K562 (cell line): ENCODE data around the gene GPR85. TPM values are rescaled to one million over a fixed set of nuclear protein-coding genes. Genes with fewer than 3 reads are reported as not detected.

Experiments
- CEBPG ChIP-seq, 3 experiments: fragments of 200-800 bp in 1 of 3; sonication (Bioruptor generic) in 1 of 3; sonication (generic) in 1 of 3; formaldehyde crosslinking in 1 of 3; IDR thresholded peaks in 2 of 3; conservative IDR thresholded peaks in 1 of 3; 2 replicates each; pipeline versions ENCODE4 v1.6.1 to v1.8.0; 2016 to 2022; ENCODE audit warnings: missing compliant biosample characterization in 2 of 3, missing genetic modification characterization in 2 of 3, mild to moderate bottlenecking in 1 of 3, missing genetic modification reagents in 1 of 3
- ELF1 ChIP-seq: fragments of 200-800 bp; sonication (Bioruptor generic); IDR thresholded peaks from 2 replicates; pipeline ENCODE4 v1.6.1; 2016; ENCODE audit warnings: missing genetic modification characterization, missing compliant biosample characterization
- EWSR1 ChIP-seq: fragments of 450-650 bp; IDR thresholded peaks from 2 replicates; pipeline ENCODE4 v1.6.1; 2018; ENCODE audit warnings: borderline replicate concordance, mild to moderate bottlenecking, low read depth, moderate library complexity; ENCODE audit not compliant: partially characterized antibody
- GTF2A2 ChIP-seq: IDR thresholded peaks from 2 replicates; pipeline ENCODE4 v1.6.1; 2016; ENCODE audit warnings: mild to moderate bottlenecking, missing genetic modification characterization, missing compliant biosample characterization
- HNRNPUL1 ChIP-seq: fragments of 200-400 bp; formaldehyde crosslinking; IDR thresholded peaks from 2 replicates; pipeline ENCODE4 v1.6.1; 2017; ENCODE audit warnings: low read length
- MEF2A ChIP-seq: IDR thresholded peaks from 2 replicates; pipeline ENCODE4 v1.6.1; 2011; ENCODE audit warnings: low read depth, mild to moderate bottlenecking, low read length, moderate library complexity; ENCODE audit not compliant: control insufficient read depth
- MXI1 ChIP-seq: IDR thresholded peaks from 2 replicates; pipeline ENCODE4 v1.6.1; 2011; ENCODE audit warnings: low read depth, mild to moderate bottlenecking, improper control_type of control experiment, low read length
- NFXL1 ChIP-seq: fragments of 450-650 bp; formaldehyde crosslinking; IDR thresholded peaks from 2 replicates; pipeline ENCODE4 v1.4.0; 2021; ENCODE audit warnings: mild to moderate bottlenecking
- PRPF4 ChIP-seq: fragments of 200-400 bp; formaldehyde crosslinking; IDR thresholded peaks from one replicate; pipeline ENCODE4 v1.6.1; 2017; ENCODE audit warnings: low read length, low read depth, mild to moderate bottlenecking; ENCODE audit not compliant: insufficient read depth, poor library complexity, severe bottlenecking
- SETDB1 ChIP-seq: IDR thresholded peaks from one replicate; pipeline ENCODE4 v1.6.1; 2012; ENCODE audit warnings: low read length, control low read depth, inconsistent platforms
- TRIM28 ChIP-seq: fragments of 450-650 bp; IDR thresholded peaks from 2 replicates; pipeline ENCODE4 v1.6.1; 2017
- polyA plus RNA-seq, 8 experiments: library from polyadenylated mRNA; depleted of rRNA in 4 of 8; stranded (reverse) in 5 of 8; unstranded in 3 of 8; fragments of >200 nt; fragmentation: Nextera tagmentation in 2 of 8; fragmentation: Illumina TruSeq in 1 of 8; extraction: Ambion mirVana in 2 of 8; extraction: Trizol in 1 of 8; gene quantifications; 2 replicates each; pipeline versions ENCODE4 v1.2.1 to v1.2.3, GENCODE V29; 2011 to 2014; ENCODE audit warnings: inconsistent platforms in 1 of 8, missing spikeins in 1 of 8
- total RNA-seq, 7 experiments: library from RNA; depleted of rRNA in 6 of 7; stranded (reverse); fragments of >200 nt in 6 of 7; fragmentation: Illumina TruSeq in 2 of 7; extraction: Trizol in 2 of 7; gene quantifications; 2 replicates each; pipeline versions ENCODE4 v1.2.1 to v1.2.3, GENCODE V29; 2011 to 2021; ENCODE audit warnings: low replicate concordance in 1 of 7
- TF ChIP-seq, protein P1 (sequence below), 3 experiments: fragments of 200-800 bp in 1 of 3; sonication (Bioruptor generic) in 1 of 3; sonication (generic) in 1 of 3; formaldehyde crosslinking in 1 of 3; IDR thresholded peaks; 2 replicates each; pipeline versions ENCODE4 v1.6.1 to v1.8.0; 2016 to 2022; ENCODE audit warnings: mild to moderate bottlenecking in 2 of 3, missing compliant biosample characterization in 2 of 3, missing genetic modification characterization in 2 of 3, missing genetic modification reagents in 1 of 3
- TF ChIP-seq, protein P2 (sequence below): fragments of 450-650 bp; formaldehyde crosslinking; IDR thresholded peaks from 2 replicates; pipeline ENCODE4 v1.4.0; 2022; ENCODE audit warnings: missing genetic modification characterization
- TF ChIP-seq, protein P3 (sequence below), 2 experiments: fragments of 250-450 bp in 1 of 2; fragments of 450-650 bp in 1 of 2; sonication (Bioruptor Pico) in 1 of 2; IDR thresholded peaks; 2 replicates each; pipeline versions ENCODE4 v1.6.1 to v1.8.0; 2016 to 2021; ENCODE audit warnings: mild to moderate bottlenecking in 2 of 2, moderate library complexity in 2 of 2, missing compliant biosample characterization in 1 of 2, missing genetic modification characterization in 1 of 2
- TF ChIP-seq, protein P4 (sequence below): sonication (generic); formaldehyde crosslinking; IDR thresholded peaks from 2 replicates; pipeline ENCODE4 v1.8.0; 2022; ENCODE audit warnings: mild to moderate bottlenecking, missing genetic modification reagents
- TF ChIP-seq, protein P5 (sequence below): sonication (generic); formaldehyde crosslinking; IDR thresholded peaks from 2 replicates; pipeline ENCODE4 v1.8.1; 2023; ENCODE audit warnings: mild to moderate bottlenecking, missing genetic modification reagents
- TF ChIP-seq, protein P6 (sequence below): IDR thresholded peaks from 2 replicates; pipeline ENCODE4 v1.6.1; 2016; ENCODE audit warnings: missing genetic modification characterization, missing compliant biosample characterization

Gene GPR85
- total and polyA plus RNA-seq, 9 of the 15 experiments (the other 6 are each of a cell fraction or from before 2014, with no cell fraction given): 2.9 to 18.2 (median 4.0) TPM

DNA sequence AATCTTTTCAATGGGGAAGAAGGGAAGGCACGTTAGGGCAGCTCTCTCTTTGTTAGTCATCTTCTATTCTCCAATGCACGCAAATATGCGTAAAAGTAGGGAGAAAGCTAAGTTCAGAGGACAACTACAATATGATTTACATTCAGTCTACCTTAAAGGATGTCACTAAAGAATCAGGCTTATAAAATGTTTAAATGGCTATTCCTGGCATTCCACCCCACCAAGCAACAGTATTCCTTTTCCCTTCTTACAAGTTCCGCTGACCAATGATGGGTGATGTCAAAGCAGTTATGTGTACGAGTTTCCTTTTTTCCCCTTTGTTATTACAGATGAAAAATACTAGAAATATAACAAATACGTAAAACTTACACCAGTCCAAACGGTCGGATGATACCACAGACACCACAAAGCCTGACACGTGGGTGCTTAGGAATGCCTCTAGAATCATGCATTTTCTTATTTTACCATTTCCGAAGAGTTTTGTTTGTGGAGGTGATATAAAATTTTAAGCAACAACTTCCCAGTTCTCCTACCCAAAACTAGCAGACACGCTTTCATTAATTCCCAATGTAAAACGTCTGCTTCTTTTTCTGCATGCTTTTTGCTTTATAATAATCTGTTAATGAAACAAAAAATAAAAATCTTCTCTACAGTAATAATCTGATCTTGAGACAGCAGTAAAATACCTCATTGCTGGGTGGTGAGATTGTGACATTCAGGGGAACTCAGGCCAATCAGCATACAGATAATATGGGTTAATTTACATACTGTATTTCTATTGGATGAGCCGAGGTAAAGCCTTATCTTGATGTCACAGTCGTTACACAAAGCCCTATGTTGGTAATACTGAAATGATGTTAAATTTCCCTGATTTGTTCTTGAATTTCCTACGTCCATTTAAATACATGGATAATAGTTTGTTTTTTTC, 708 bp upstream of the GPR85 start (continued):
- TF ChIP-seq, protein P1, sequence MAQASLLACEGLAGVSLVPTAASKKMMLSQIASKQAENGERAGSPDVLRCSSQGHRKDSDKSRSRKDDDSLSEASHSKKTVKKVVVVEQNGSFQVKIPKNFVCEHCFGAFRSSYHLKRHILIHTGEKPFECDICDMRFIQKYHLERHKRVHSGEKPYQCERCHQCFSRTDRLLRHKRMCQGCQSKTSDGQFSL (CRISPR knock-in tag; IDR thresholded peaks at IDR 0.05): no peak
- TF ChIP-seq, protein P1 (tag; IDR thresholded peaks at IDR 0.05): no peak
- TF ChIP-seq, protein P2, sequence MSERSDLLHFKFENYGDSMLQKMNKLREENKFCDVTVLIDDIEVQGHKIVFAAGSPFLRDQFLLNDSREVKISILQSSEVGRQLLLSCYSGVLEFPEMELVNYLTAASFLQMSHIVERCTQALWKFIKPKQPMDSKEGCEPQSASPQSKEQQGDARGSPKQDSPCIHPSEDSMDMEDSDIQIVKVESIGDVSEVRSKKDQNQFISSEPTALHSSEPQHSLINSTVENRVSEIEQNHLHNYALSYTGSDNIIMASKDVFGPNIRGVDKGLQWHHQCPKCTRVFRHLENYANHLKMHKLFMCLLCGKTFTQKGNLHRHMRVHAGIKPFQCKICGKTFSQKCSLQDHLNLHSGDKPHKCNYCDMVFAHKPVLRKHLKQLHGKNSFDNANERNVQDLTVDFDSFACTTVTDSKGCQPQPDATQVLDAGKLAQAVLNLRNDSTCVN: no peak
- TF ChIP-seq MXI1 (no peak), GTF2A2 (tag) (no peak), EWSR1 (no peak), NFXL1 (no peak), CEBPG (CRISPR knock-in tag; IDR thresholded peaks at IDR 0.05) (no peak), CEBPG (tag; conservative IDR thresholded peaks at IDR 0.05 in 1 of 2, IDR thresholded peaks at IDR 0.05 in 1 of 2) (peak; percentile 51 to 67; a peak in 3 of 4 replicates), MEF2A (no peak), PRPF4 (no peak), HNRNPUL1 (no peak), SETDB1 (no peak), ELF1 (no peak), TRIM28 (no peak)
- TF ChIP-seq, protein P3, sequence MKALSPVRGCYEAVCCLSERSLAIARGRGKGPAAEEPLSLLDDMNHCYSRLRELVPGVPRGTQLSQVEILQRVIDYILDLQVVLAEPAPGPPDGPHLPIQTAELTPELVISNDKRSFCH (CRISPR knock-in tag; IDR thresholded peaks at IDR 0.05): no peak
- TF ChIP-seq, protein P3 (tag; IDR thresholded peaks at IDR 0.05): no peak
- TF ChIP-seq, protein P4, sequence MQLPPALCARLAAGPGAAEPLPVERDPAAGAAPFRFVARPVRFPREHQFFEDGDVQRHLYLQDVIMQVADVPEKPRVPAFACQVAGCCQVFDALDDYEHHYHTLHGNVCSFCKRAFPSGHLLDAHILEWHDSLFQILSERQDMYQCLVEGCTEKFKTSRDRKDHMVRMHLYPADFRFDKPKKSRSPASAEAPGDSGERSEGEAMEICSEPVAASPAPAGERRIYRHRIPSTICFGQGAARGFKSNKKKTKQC: no peak
- TF ChIP-seq, protein P5, sequence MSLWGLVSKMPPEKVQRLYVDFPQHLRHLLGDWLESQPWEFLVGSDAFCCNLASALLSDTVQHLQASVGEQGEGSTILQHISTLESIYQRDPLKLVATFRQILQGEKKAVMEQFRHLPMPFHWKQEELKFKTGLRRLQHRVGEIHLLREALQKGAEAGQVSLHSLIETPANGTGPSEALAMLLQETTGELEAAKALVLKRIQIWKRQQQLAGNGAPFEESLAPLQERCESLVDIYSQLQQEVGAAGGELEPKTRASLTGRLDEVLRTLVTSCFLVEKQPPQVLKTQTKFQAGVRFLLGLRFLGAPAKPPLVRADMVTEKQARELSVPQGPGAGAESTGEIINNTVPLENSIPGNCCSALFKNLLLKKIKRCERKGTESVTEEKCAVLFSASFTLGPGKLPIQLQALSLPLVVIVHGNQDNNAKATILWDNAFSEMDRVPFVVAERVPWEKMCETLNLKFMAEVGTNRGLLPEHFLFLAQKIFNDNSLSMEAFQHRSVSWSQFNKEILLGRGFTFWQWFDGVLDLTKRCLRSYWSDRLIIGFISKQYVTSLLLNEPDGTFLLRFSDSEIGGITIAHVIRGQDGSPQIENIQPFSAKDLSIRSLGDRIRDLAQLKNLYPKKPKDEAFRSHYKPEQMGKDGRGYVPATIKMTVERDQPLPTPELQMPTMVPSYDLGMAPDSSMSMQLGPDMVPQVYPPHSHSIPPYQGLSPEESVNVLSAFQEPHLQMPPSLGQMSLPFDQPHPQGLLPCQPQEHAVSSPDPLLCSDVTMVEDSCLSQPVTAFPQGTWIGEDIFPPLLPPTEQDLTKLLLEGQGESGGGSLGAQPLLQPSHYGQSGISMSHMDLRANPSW (CRISPR knock-in tag): no peak
- TF ChIP-seq, protein P6, sequence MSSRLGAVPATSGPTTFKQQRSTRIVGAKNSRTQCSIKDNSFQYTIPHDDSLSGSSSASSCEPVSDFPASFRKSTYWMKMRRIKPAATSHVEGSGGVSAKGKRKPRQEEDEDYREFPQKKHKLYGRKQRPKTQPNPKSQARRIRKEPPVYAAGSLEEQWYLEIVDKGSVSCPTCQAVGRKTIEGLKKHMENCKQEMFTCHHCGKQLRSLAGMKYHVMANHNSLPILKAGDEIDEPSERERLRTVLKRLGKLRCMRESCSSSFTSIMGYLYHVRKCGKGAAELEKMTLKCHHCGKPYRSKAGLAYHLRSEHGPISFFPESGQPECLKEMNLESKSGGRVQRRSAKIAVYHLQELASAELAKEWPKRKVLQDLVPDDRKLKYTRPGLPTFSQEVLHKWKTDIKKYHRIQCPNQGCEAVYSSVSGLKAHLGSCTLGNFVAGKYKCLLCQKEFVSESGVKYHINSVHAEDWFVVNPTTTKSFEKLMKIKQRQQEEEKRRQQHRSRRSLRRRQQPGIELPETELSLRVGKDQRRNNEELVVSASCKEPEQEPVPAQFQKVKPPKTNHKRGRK (tag): peak; percentile 35; the same call in 1 of the 2 replicates
